CD14-positive monocyte (primary cell): ENCODE results near the gene STPG1. TPM values are rescaled to one million over a fixed set of nuclear protein-coding genes. Genes with fewer than 3 reads are reported as not detected.
A peak's percentile ranks its signal among the peaks of the same experiment; 100 is the strongest.

Source experiments
- DNase-seq, 3 donors: peaks; one replicate each; pipeline ENCODE4 v3.0.0-alpha.2; 2011 to 2022
- H2AFZ ChIP-seq: 2 replicates; pipeline ENCODE4 v1.6.0; 2012; ENCODE audit warnings: mild to moderate bottlenecking, low read depth, low read length, inconsistent platforms; ENCODE audit not compliant: insufficient read depth, poor library complexity, severe bottlenecking
- H3K27ac ChIP-seq, 2 donors: 1 replicate in 1 of 2; 2 replicates in 1 of 2; pipeline ENCODE4 v1.5.1; 2012 to 2013; ENCODE audit warnings: low read length in 2 of 2, control low read depth in 1 of 2, inconsistent platforms in 1 of 2, low read depth in 1 of 2, mild to moderate bottlenecking in 1 of 2
- H3K27me3 ChIP-seq, 2 donors: one replicate each; pipeline versions ENCODE4 v1.6.0 to v1.6.1; 2011 to 2013; ENCODE audit warnings: low read length in 2 of 2; ENCODE audit not compliant: control insufficient read depth in 2 of 2, insufficient read depth in 2 of 2
- H3K36me3 ChIP-seq, 2 donors: replicated peaks in 1 of 2; 1 replicate in 1 of 2; 2 replicates in 1 of 2; pipeline versions ENCODE4 v1.5.1 to v1.6.1; 2012 to 2013; ENCODE audit warnings: low read length in 2 of 2, control low read depth in 1 of 2, inconsistent platforms in 1 of 2, mild to moderate bottlenecking in 1 of 2; ENCODE audit not compliant: insufficient read depth in 2 of 2, control insufficient read depth in 1 of 2
- H3K4me1 ChIP-seq, 2 donors: 1 replicate in 1 of 2; 2 replicates in 1 of 2; pipeline versions ENCODE4 v1.5.1 to v1.6.1; 2012 to 2013; ENCODE audit warnings: low read length in 2 of 2, control low read depth in 1 of 2, inconsistent platforms in 1 of 2, mild to moderate bottlenecking in 1 of 2, moderate library complexity in 1 of 2; ENCODE audit not compliant: insufficient read depth in 2 of 2, control insufficient read depth in 1 of 2
- H3K4me2 ChIP-seq: replicated peaks from 2 replicates; pipeline ENCODE3; 2012; ENCODE audit warnings: low read length, moderate library complexity, mild to moderate bottlenecking; ENCODE audit not compliant: poor library complexity, severe bottlenecking; ENCODE audit errors: extremely low read depth
- H3K4me3 ChIP-seq, 3 experiments: fragments of 200-600 bp in 1 of 3; sonication (generic) in 1 of 3; replicated peaks in 1 of 3; 1 replicate in 2 of 3; 2 replicates in 1 of 3; pipeline ENCODE4 v1.5.1; 2011 to 2013; ENCODE audit warnings: low read length in 3 of 3, mild to moderate bottlenecking in 3 of 3, control low read depth in 2 of 3, low read depth in 2 of 3, inconsistent platforms in 1 of 3, moderate library complexity in 1 of 3
- H3K79me2 ChIP-seq: 2 replicates; pipeline ENCODE4 v1.6.0; 2012; ENCODE audit warnings: mild to moderate bottlenecking, control low read depth, inconsistent platforms, low read length, moderate library complexity; ENCODE audit not compliant: insufficient read depth
- H3K9ac ChIP-seq: 2 replicates; pipeline ENCODE4 v1.6.0; 2017; ENCODE audit warnings: low read length, mild to moderate bottlenecking; ENCODE audit not compliant: insufficient read depth, poor library complexity, severe bottlenecking
- H3K9me3 ChIP-seq, 2 donors: replicated peaks in 1 of 2; 1 replicate in 1 of 2; 2 replicates in 1 of 2; pipeline versions ENCODE4 v1.5.1 to v1.6.1; 2012 to 2013; ENCODE audit warnings: low read length in 2 of 2, control low read depth in 1 of 2; ENCODE audit not compliant: control insufficient read depth in 1 of 2, insufficient read depth in 1 of 2
- H4K20me1 ChIP-seq: 2 replicates; pipeline ENCODE4 v1.6.0; 2012; ENCODE audit warnings: mild to moderate bottlenecking, low read length, control low read depth, moderate library complexity; ENCODE audit not compliant: insufficient read depth
- H3K27ac Mint-ChIP-seq, 7 donors: one replicate each; pipeline ENCODE4 v1.8.0; 2020; ENCODE audit warnings: mild to moderate bottlenecking in 7 of 7, mixed read lengths in 7 of 7, moderate library complexity in 6 of 7, inconsistent platforms in 2 of 7
- H3K27me3 Mint-ChIP-seq, 3 donors: one replicate each; pipeline ENCODE4 v1.8.0; 2021 to 2022; ENCODE audit warnings: low read depth in 3 of 3, mild to moderate bottlenecking in 3 of 3, mixed read lengths in 3 of 3, moderate library complexity in 3 of 3, inconsistent platforms in 1 of 3
- H3K36me3 Mint-ChIP-seq, 2 donors: one replicate each; pipeline ENCODE4 v1.8.0; 2020; ENCODE audit warnings: mixed read lengths in 2 of 2, inconsistent platforms in 1 of 2, mild to moderate bottlenecking in 1 of 2
- H3K4me1 Mint-ChIP-seq: one replicate; pipeline ENCODE4 v1.8.0; 2020; ENCODE audit warnings: mild to moderate bottlenecking, mixed read lengths
- H3K4me3 Mint-ChIP-seq, 2 donors: one replicate each; pipeline ENCODE4 v1.8.0; 2020; ENCODE audit warnings: mild to moderate bottlenecking in 2 of 2, mixed read lengths in 2 of 2, moderate library complexity in 1 of 2
- H3K9me3 Mint-ChIP-seq, 7 donors: one replicate each; pipeline ENCODE4 v1.8.0; 2020 to 2022; ENCODE audit warnings: mixed read lengths in 7 of 7, mild to moderate bottlenecking in 6 of 7, moderate library complexity in 6 of 7, inconsistent platforms in 2 of 7
- CTCF ChIP-seq: fragments of 200-600 bp; IDR thresholded peaks from one replicate; pipeline ENCODE4 v1.8.0; 2022; ENCODE audit warnings: antibody characterized with exemption, mild to moderate bottlenecking
- WGBS: methylation state at CpG from one replicate; pipeline ENCODE4 v1.1.5; 2013; ENCODE audit warnings: missing lambda C conversion rate; ENCODE audit not compliant: insufficient coverage; 5-methylcytosine and 5-hydroxymethylcytosine counted together
- intact Hi-C, 2 donors: fragments of 100-400 bp; cut with micrococcal nuclease; formaldehyde crosslinking; loops; one replicate each; pipeline versions ENCODE4 v1.15.0 to v1.15.1; 2023
- polyA plus RNA-seq, 3 donors: library from polyadenylated mRNA; depleted of rRNA in 1 of 3; unstranded in 2 of 3; stranded (reverse) in 1 of 3; fragments of 300-500 nt in 2 of 3; fragments of >200 nt in 1 of 3; fragmentation: Illumina TruSeq in 2 of 3; gene quantifications; 1 replicate in 2 of 3; 2 replicates in 1 of 3; pipeline ENCODE4 v1.2.3, GENCODE V29; 2012 to 2021

Gene STPG1
- polyA plus RNA-seq, 3 donors, result 0.57 to 0.85 (median 0.60) TPM

GRCh38 chr1:24364975-24365678 is 48.5 kb downstream of the STPG1 start:
- Histone ChIP-seq H3K36me3 (no peaks in the 10 kb centered on the region), H3K4me1 (peaks cover 13 to 15% of the 10 kb centered on the region in 2 donors), H3K4me2 (no peak overlapping the region), H3K4me3 (no peak overlapping the region), H4K20me1 (no peaks in the 10 kb centered on the region), H3K27ac (peak overlapping the region; percentile 41 to 75), H2AFZ (peak overlapping the region; percentile 47), H3K9ac (no peak overlapping the region), H3K27me3 (no peaks in the 10 kb centered on the region), H3K79me2 (no peaks in the 10 kb centered on the region), H3K9me3 (no peaks in the 10 kb centered on the region)
- Mint-ChIP-seq H3K4me1 (peaks cover 15% of the 10 kb centered on the region), H3K9me3 (no peaks in the 10 kb centered on the region), H3K36me3 (peaks cover 0 to 4% of the 10 kb centered on the region in 2 donors), H3K27ac (peak overlapping the region; percentile 82 to 91 (median 86)), H3K4me3 (no peak overlapping the region), H3K27me3 (no peaks in the 10 kb centered on the region)
- no peak for TF ChIP-seq CTCF
- WGBS, result 20% methylated on average over 3 of the region's 11 CpGs
- DNase-seq, result peak; percentile 85 to 95 (median 90)
- intact Hi-C loops, result no loop called here

GRCh38 chr1:24364605-24364974 is 49.0 kb downstream of the STPG1 start:
- peak overlapping the region; percentile 41 to 89 (median 85) for H3K27ac Mint-ChIP-seq
- H3K27me3 Mint-ChIP-seq, result no peaks in the 10 kb centered on the region
- no peaks in the 10 kb centered on the region for H3K9me3 Mint-ChIP-seq
- H3K4me2 ChIP-seq, result no peak overlapping the region
- peaks cover 15% of the 10 kb centered on the region for H3K4me1 Mint-ChIP-seq
- H3K4me3 Mint-ChIP-seq, result no peak overlapping the region
- H3K4me3 ChIP-seq, result no peak overlapping the region
- H3K79me2 ChIP-seq, result no peaks in the 10 kb centered on the region
- H3K36me3 ChIP-seq, result no peaks in the 10 kb centered on the region
- peaks cover 13 to 15% of the 10 kb centered on the region in 2 donors for H3K4me1 ChIP-seq
- no peaks in the 10 kb centered on the region for H3K9me3 ChIP-seq
- intact Hi-C loops, result no loop called here
- no peak overlapping the region for H3K9ac ChIP-seq
- no peak for DNase-seq
- H3K27ac ChIP-seq, result peak overlapping the region in 1 of 2 donors; percentile 75
- no peak for TF ChIP-seq CTCF
- H3K27me3 ChIP-seq, result no peaks in the 10 kb centered on the region
- no peak overlapping the region for H2AFZ ChIP-seq
- no peaks in the 10 kb centered on the region for H4K20me1 ChIP-seq
- WGBS, result 78% methylated on average over 2 of the region's 2 CpGs
- peaks cover 0 to 4% of the 10 kb centered on the region in 2 donors for H3K36me3 Mint-ChIP-seq
